ENCODE measurements around the gene SLC25A43.

Gene SLC25A43

GRCh38 chrX:119419146-119419545 is 20.0 kb downstream of the SLC25A43 start:
- H3K14ac ChIP-seq (ENCODE audit: low read length): no peak overlapping the region
- DNase-seq: no peak
- peaks cover 0 to 2% of the 10 kb centered on the region in 2 experiments for H3K36me3 ChIP-seq (ENCODE audit: control insufficient read depth in 1 of 2, insufficient read depth in 2 of 2, low read length in 2 of 2)
- no peak overlapping the region for H2BK120ac ChIP-seq (ENCODE audit: insufficient read depth, low read length, poor library complexity)
- H3K79me2 ChIP-seq (ENCODE audit: control insufficient read depth, insufficient read depth, low read length, poor library complexity): no peaks in the 10 kb centered on the region
- no peaks in the 10 kb centered on the region for H3K27me3 ChIP-seq (ENCODE audit: insufficient read depth, low read length)
- no peak overlapping the region for H3K4ac ChIP-seq (ENCODE audit: low read depth, low read length)
- no peaks in the 10 kb centered on the region for H3K4me1 ChIP-seq (ENCODE audit: control insufficient read depth in 1 of 2, insufficient read depth in 2 of 2, low read length in 2 of 2)
- no peak overlapping the region for H3K9ac ChIP-seq (ENCODE audit: low read length)
- no peak overlapping the region for H3K4me3 ChIP-seq (ENCODE audit: low read depth, low read length)
- H3K9me3 ChIP-seq (ENCODE audit: insufficient read depth, low read depth, low read length): no peaks in the 10 kb centered on the region
- H2AK5ac ChIP-seq (ENCODE audit: low read length): no peak overlapping the region
- H4K8ac ChIP-seq (ENCODE audit: low read depth, low read length): no peak overlapping the region
- no peak overlapping the region for H2AFZ ChIP-seq (ENCODE audit: insufficient read depth, low read length, poor library complexity)
- no peak overlapping the region for H3K4me2 ChIP-seq (ENCODE audit: low read length)
- no peak overlapping the region for H3K27ac ChIP-seq (ENCODE audit: low read depth, low read length)
- H4K91ac ChIP-seq (ENCODE audit: low read depth, low read length): no peak overlapping the region
- no peak overlapping the region for H3K23ac ChIP-seq (ENCODE audit: low read length)
- no peaks in the 10 kb centered on the region for H3K79me1 ChIP-seq (ENCODE audit: low read length)
- no peak overlapping the region for H4K12ac ChIP-seq (ENCODE audit: low read depth, low read length)
- H2BK5ac ChIP-seq (ENCODE audit: low read depth, low read length, poor library complexity): no peak overlapping the region
- WGBS (ENCODE audit: extremely low coverage, insufficient coverage, insufficient read length): no CpG with 5 or more reads among the region's 4 CpGs
- no peak overlapping the region for H3K18ac ChIP-seq (ENCODE audit: low read length)
- no peak overlapping the region for H2BK12ac ChIP-seq (ENCODE audit: low read length)

GRCh38 chrX:119419898-119420297 is 20.8 kb downstream of the SLC25A43 start:
- no peak overlapping the region for H4K8ac ChIP-seq (ENCODE audit: low read depth, low read length)
- H3K27me3 ChIP-seq (ENCODE audit: insufficient read depth, low read length): no peaks in the 10 kb centered on the region
- H3K9ac ChIP-seq (ENCODE audit: low read length): no peak overlapping the region
- no peaks in the 10 kb centered on the region for H3K4me1 ChIP-seq (ENCODE audit: control insufficient read depth in 1 of 2, insufficient read depth in 2 of 2, low read length in 2 of 2)
- no peak overlapping the region for H2BK12ac ChIP-seq (ENCODE audit: low read length)
- H2BK120ac ChIP-seq (ENCODE audit: insufficient read depth, low read length, poor library complexity): no peak overlapping the region
- no peak overlapping the region for H4K12ac ChIP-seq (ENCODE audit: low read depth, low read length)
- H2AK5ac ChIP-seq (ENCODE audit: low read length): no peak overlapping the region
- no peak overlapping the region for H3K23ac ChIP-seq (ENCODE audit: low read length)
- H3K79me2 ChIP-seq (ENCODE audit: control insufficient read depth, insufficient read depth, low read length, poor library complexity): no peaks in the 10 kb centered on the region
- H3K14ac ChIP-seq (ENCODE audit: low read length): no peak overlapping the region
- peaks cover 0 to 2% of the 10 kb centered on the region in 2 experiments for H3K36me3 ChIP-seq (ENCODE audit: control insufficient read depth in 1 of 2, insufficient read depth in 2 of 2, low read length in 2 of 2)
- H2BK5ac ChIP-seq (ENCODE audit: low read depth, low read length, poor library complexity): no peak overlapping the region
- no peaks in the 10 kb centered on the region for H3K9me3 ChIP-seq (ENCODE audit: insufficient read depth, low read depth, low read length)
- no peak overlapping the region for H3K4me2 ChIP-seq (ENCODE audit: low read length)
- H3K79me1 ChIP-seq (ENCODE audit: low read length): no peaks in the 10 kb centered on the region
- no peak overlapping the region for H3K18ac ChIP-seq (ENCODE audit: low read length)
- H2AFZ ChIP-seq (ENCODE audit: insufficient read depth, low read length, poor library complexity): no peak overlapping the region
- H4K91ac ChIP-seq (ENCODE audit: low read depth, low read length): no peak overlapping the region
- H3K27ac ChIP-seq (ENCODE audit: low read depth, low read length): no peak overlapping the region
- no peak for DNase-seq
- no CpG with 5 or more reads among the region's 2 CpGs for whole genome bisulfite sequencing (ENCODE audit: extremely low coverage, insufficient coverage, insufficient read length)
- H3K4me3 ChIP-seq (ENCODE audit: low read depth, low read length): no peak overlapping the region
- H3K4ac ChIP-seq (ENCODE audit: low read depth, low read length): no peak overlapping the region

DNA sequence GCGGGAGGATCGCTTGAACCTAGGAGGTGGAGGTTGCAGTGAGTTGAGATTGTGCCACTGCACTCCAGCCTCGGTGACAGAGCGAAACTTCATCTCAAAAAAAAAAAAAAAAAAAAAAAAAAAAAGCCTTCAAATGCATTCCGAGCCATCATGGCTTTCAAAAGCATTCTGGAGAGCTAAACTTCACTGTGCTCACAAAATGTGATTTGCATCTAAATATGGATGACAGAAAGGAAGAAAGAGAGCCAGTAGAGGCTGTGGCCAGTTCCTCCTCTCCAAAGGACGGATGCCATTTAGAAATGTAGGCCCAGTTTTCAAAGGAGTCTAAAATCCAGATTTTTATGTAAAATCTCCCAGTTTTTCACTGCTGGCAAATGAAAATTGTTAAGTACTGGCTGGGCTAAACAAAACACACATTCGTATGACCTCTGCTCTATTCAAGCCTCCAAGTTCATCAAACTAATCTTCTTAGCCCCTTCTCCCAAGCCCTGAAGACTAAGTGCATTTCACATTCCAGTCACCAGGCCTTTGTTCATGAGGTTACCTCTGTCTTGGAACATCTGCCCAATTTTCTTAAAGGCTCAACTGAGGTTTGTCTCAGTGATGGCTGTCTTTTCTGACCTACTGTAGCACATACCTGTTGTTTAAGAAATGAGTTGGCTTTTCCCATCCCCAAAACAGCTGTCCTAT is 22.0 kb downstream of the SLC25A43 start:
- no peak overlapping the region for H2BK12ac ChIP-seq (ENCODE audit: low read length)
- H3K9me3 ChIP-seq (ENCODE audit: insufficient read depth, low read depth, low read length): no peaks in the 10 kb centered on the region
- no peaks in the 10 kb centered on the region for H3K79me2 ChIP-seq (ENCODE audit: control insufficient read depth, insufficient read depth, low read length, poor library complexity)
- H3K23ac ChIP-seq (ENCODE audit: low read length): no peak overlapping the region
- no peak overlapping the region for H3K27ac ChIP-seq (ENCODE audit: low read depth, low read length)
- WGBS (ENCODE audit: extremely low coverage, insufficient coverage, insufficient read length): no CpG with 5 or more reads among the region's 7 CpGs
- no peak overlapping the region for H2BK120ac ChIP-seq (ENCODE audit: insufficient read depth, low read length, poor library complexity)
- H3K4me2 ChIP-seq (ENCODE audit: low read length): no peak overlapping the region
- no peak overlapping the region for H4K8ac ChIP-seq (ENCODE audit: low read depth, low read length)
- no peak overlapping the region for H3K14ac ChIP-seq (ENCODE audit: low read length)
- H2BK5ac ChIP-seq (ENCODE audit: low read depth, low read length, poor library complexity): no peak overlapping the region
- no peaks in the 10 kb centered on the region for H3K79me1 ChIP-seq (ENCODE audit: low read length)
- no peak overlapping the region for H2AFZ ChIP-seq (ENCODE audit: insufficient read depth, low read length, poor library complexity)
- no peak overlapping the region for H4K91ac ChIP-seq (ENCODE audit: low read depth, low read length)
- H3K27me3 ChIP-seq (ENCODE audit: insufficient read depth, low read length): no peaks in the 10 kb centered on the region
- no peak overlapping the region for H3K9ac ChIP-seq (ENCODE audit: low read length)
- no peak overlapping the region for H2AK5ac ChIP-seq (ENCODE audit: low read length)
- H3K4ac ChIP-seq (ENCODE audit: low read depth, low read length): no peak overlapping the region
- no peak overlapping the region for H3K4me3 ChIP-seq (ENCODE audit: low read depth, low read length)
- H3K36me3 ChIP-seq (ENCODE audit: control insufficient read depth in 1 of 2, insufficient read depth in 2 of 2, low read length in 2 of 2): peaks cover 0 to 2% of the 10 kb centered on the region in 2 experiments
- no peak overlapping the region for H3K18ac ChIP-seq (ENCODE audit: low read length)
- H3K4me1 ChIP-seq (ENCODE audit: control insufficient read depth in 1 of 2, insufficient read depth in 2 of 2, low read length in 2 of 2): no peaks in the 10 kb centered on the region
- no peak for DNase-seq
- H4K12ac ChIP-seq (ENCODE audit: low read depth, low read length): no peak overlapping the region

DNA sequence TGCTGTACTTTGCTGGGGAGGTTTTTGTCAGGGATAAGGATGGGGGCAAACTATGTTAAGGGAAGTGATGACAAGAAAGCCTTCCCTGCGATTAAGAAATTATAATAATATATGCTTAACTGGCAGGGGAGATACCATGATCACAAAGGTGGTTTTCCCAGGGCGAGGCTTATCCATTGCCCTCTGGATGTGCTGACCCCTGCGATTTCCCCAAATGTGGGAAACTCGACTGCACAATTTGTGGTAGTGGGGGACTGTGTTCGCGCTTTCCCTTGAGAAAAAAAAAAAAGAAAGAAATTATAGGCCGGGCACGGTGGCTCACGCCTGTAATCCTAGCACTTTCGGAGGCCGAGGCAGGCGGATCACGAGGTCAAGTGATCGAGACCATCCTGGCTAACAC is 24.5 kb downstream of the SLC25A43 start:
- Histone ChIP-seq H2AK5ac (ENCODE audit: low read length) (no peak overlapping the region), H3K18ac (ENCODE audit: low read length) (no peak overlapping the region), H2AFZ (ENCODE audit: insufficient read depth, low read length, poor library complexity) (no peak overlapping the region), H2BK12ac (ENCODE audit: low read length) (no peak overlapping the region), H3K36me3 (ENCODE audit: control insufficient read depth in 1 of 2, insufficient read depth in 2 of 2, low read length in 2 of 2) (peaks cover 0 to 2% of the 10 kb centered on the region in 2 experiments), H3K79me2 (ENCODE audit: control insufficient read depth, insufficient read depth, low read length, poor library complexity) (no peaks in the 10 kb centered on the region), H3K4me3 (ENCODE audit: low read depth, low read length) (no peak overlapping the region), H3K27ac (ENCODE audit: low read depth, low read length) (no peak overlapping the region), H3K23ac (ENCODE audit: low read length) (no peak overlapping the region), H3K9me3 (ENCODE audit: insufficient read depth, low read depth, low read length) (no peaks in the 10 kb centered on the region), H3K14ac (ENCODE audit: low read length) (no peak overlapping the region), H3K4me1 (ENCODE audit: control insufficient read depth in 1 of 2, insufficient read depth in 2 of 2, low read length in 2 of 2) (no peaks in the 10 kb centered on the region), H3K4ac (ENCODE audit: low read depth, low read length) (no peak overlapping the region), H2BK5ac (ENCODE audit: low read depth, low read length, poor library complexity) (no peak overlapping the region), H4K91ac (ENCODE audit: low read depth, low read length) (no peak overlapping the region), H4K12ac (ENCODE audit: low read depth, low read length) (no peak overlapping the region), H3K27me3 (ENCODE audit: insufficient read depth, low read length) (no peaks in the 10 kb centered on the region), H3K9ac (ENCODE audit: low read length) (no peak overlapping the region), H3K79me1 (ENCODE audit: low read length) (no peaks in the 10 kb centered on the region), H4K8ac (ENCODE audit: low read depth, low read length) (no peak overlapping the region), H2BK120ac (ENCODE audit: insufficient read depth, low read length, poor library complexity) (no peak overlapping the region), H3K4me2 (ENCODE audit: low read length) (no peak overlapping the region)
- DNase-seq: no peak
- WGBS (ENCODE audit: extremely low coverage, insufficient coverage, insufficient read length): no CpG with 5 or more reads among the region's 14 CpGs
